Measurements from ENCODE around the gene SCAND1. TPM values are rescaled to one million over a fixed set of nuclear protein-coding genes. Genes with fewer than 3 reads are reported as not detected.

SCAND1 gene
- total and polyA plus RNA-seq, 3 donors from 2014 or later, result 45.4 to 136 (median 120) TPM

- WGBS, 2 donors, result 73 to 83% methylated on average over 4 of the region's 4 CpGs
- TF ChIP-seq POLR2A (IDR thresholded peaks at IDR 0.05), result no peak
- no peak for TF ChIP-seq CTCF (IDR thresholded peaks at IDR 0.05)
These were observed 20.3 kb downstream of the SCAND1 start for GRCh38 chr20:35934050-35934449.

GRCh38 chr20:35929301-35929700, 25.0 kb downstream of the SCAND1 start:
- WGBS, 2 donors, result 98 to 100% methylated on average over 2 of the region's 2 CpGs
- H3K4me1 ChIP-seq, result no peaks in the 10 kb centered on the region
- no peaks in the 10 kb centered on the region for H3K9me3 ChIP-seq
- intact Hi-C loops (cut with DNase I; ENCODE audit: low total_unique reads), result no loop called here
- TF ChIP-seq POLR2A (IDR thresholded peaks at IDR 0.05), result no peak
- TF ChIP-seq CTCF (IDR thresholded peaks at IDR 0.05), result no peak
- H3K27ac ChIP-seq, result no peak overlapping the region
- H3K4me3 ChIP-seq, result no peak overlapping the region
- no peak for DNase-seq
- no peaks in the 10 kb centered on the region for H3K27me3 ChIP-seq
- no peaks in the 10 kb centered on the region for H3K36me3 ChIP-seq (ENCODE audit: low read depth, missing control alignments)

More at GRCh38 chr20:35934050-35934449, 20.3 kb downstream of the SCAND1 start:
- no peaks in the 10 kb centered on the region for H3K9me3 ChIP-seq
- intact Hi-C loops (cut with DNase I; ENCODE audit: low total_unique reads), result no loop called here
- no peak for DNase-seq
- H3K4me1 ChIP-seq, result no peaks in the 10 kb centered on the region
- H3K27ac ChIP-seq, result no peak overlapping the region
- no peaks in the 10 kb centered on the region for H3K36me3 ChIP-seq (ENCODE audit: low read depth, missing control alignments)
- no peaks in the 10 kb centered on the region for H3K27me3 ChIP-seq
- H3K4me3 ChIP-seq, result no peak overlapping the region

GRCh38 chr20:35920523-35920922, 33.8 kb downstream of the SCAND1 start:
- Histone ChIP-seq H3K27me3 (no peaks in the 10 kb centered on the region), H3K36me3 (ENCODE audit: low read depth, missing control alignments) (no peaks in the 10 kb centered on the region), H3K4me1 (no peaks in the 10 kb centered on the region), H3K27ac (no peak overlapping the region), H3K4me3 (no peak overlapping the region), H3K9me3 (no peaks in the 10 kb centered on the region)
- no peak for DNase-seq
- intact Hi-C loops (cut with DNase I; ENCODE audit: low total_unique reads), result no loop called here
- TF ChIP-seq CTCF (IDR thresholded peaks at IDR 0.05) (no peak), POLR2A (IDR thresholded peaks at IDR 0.05) (no peak)
- 93 to 97% methylated on average over 3 of the region's 3 CpGs for WGBS, 2 donors

- H3K36me3 ChIP-seq (ENCODE audit: low read depth, missing control alignments), result no peaks in the 10 kb centered on the region
These were observed 36.3 kb downstream of the SCAND1 start for GRCh38 chr20:35918021-35918420.

More at GRCh38 chr20:35918021-35918420, 36.3 kb downstream of the SCAND1 start:
- intact Hi-C loops (cut with DNase I; ENCODE audit: low total_unique reads), result no loop called here
- Histone ChIP-seq H3K9me3 (no peaks in the 10 kb centered on the region), H3K27ac (no peak overlapping the region), H3K4me3 (no peak overlapping the region), H3K27me3 (no peaks in the 10 kb centered on the region), H3K4me1 (no peaks in the 10 kb centered on the region)
- WGBS, 2 donors, result 100% methylated on average over 1 of the region's 1 CpG
- TF ChIP-seq POLR2A (IDR thresholded peaks at IDR 0.05), result no peak
- no peak for TF ChIP-seq CTCF (IDR thresholded peaks at IDR 0.05)
- DNase-seq, result no peak

Data from testis (tissue), 3 donors.